B cell (primary cell): ENCODE results near the gene KCNE3. TPM values are rescaled to one million over a fixed set of nuclear protein-coding genes. Genes with fewer than 3 reads are reported as not detected.

ENCODE experiments used
- ATAC-seq: fragments of 200-7000 bp; cut with Tn5 transposase; one replicate; pipeline ENCODE4 v1.10.0; 2021; ENCODE audit warnings: low read depth, mild to moderate bottlenecking, moderate number of reproducible peaks, moderate library complexity
- CTCF ChIA-PET: fragments of 350-600 bp; sonication (Branson Sonifier 250); formaldehyde crosslinking; loops from one replicate; lab custom pipeline; 2021; ENCODE audit warnings: antibody characterized with exemption, inconsistent platforms; lab: Charles Lee
- POLR2A ChIA-PET: fragments of 350-600 bp; sonication (Branson Sonifier 250); formaldehyde crosslinking; loops from one replicate; lab custom pipeline; 2021; ENCODE audit warnings: antibody characterized with exemption; lab: Charles Lee
- DNase-seq: peaks from one replicate; pipeline ENCODE4 v3.0.0; 2013
- H2AFZ ChIP-seq: 2 replicates; pipeline ENCODE4 v1.6.1; 2012; ENCODE audit warnings: mild to moderate bottlenecking, low read depth, low read length; ENCODE audit not compliant: insufficient read depth, poor library complexity, severe bottlenecking
- H3K27ac ChIP-seq, 2 donors: 1 replicate in 1 of 2; 2 replicates in 1 of 2; pipeline ENCODE4 v1.5.1; 2012 to 2013; ENCODE audit warnings: low read length in 2 of 2, mild to moderate bottlenecking in 2 of 2, moderate library complexity in 1 of 2
- H3K27me3 ChIP-seq, 4 experiments: fragments of 200-600 bp in 1 of 4; sonication (generic) in 1 of 4; replicated peaks in 1 of 4; 1 replicate in 2 of 4; 2 replicates in 2 of 4; pipeline versions ENCODE4 v1.6.1 to v1.7.0; 2013 to 2016; ENCODE audit warnings: low read length in 3 of 4, mild to moderate bottlenecking in 2 of 4, mixed read lengths in 1 of 4, moderate library complexity in 1 of 4; ENCODE audit not compliant: insufficient read depth in 4 of 4, control insufficient read depth in 3 of 4; ENCODE audit errors: control extremely low read depth in 1 of 4
- H3K36me3 ChIP-seq, 2 experiments: replicated peaks in 1 of 2; 1 replicate in 1 of 2; 2 replicates in 1 of 2; pipeline versions ENCODE4 v1.6.1 to v1.7.1; 2013; ENCODE audit warnings: low read length in 1 of 2; ENCODE audit not compliant: insufficient read depth in 2 of 2, control insufficient read depth in 1 of 2; ENCODE audit errors: control extremely low read depth in 1 of 2, extremely low read depth in 1 of 2
- H3K4me1 ChIP-seq, 2 donors: fragments of 200-600 bp in 1 of 2; sonication (generic) in 1 of 2; 1 replicate in 1 of 2; 2 replicates in 1 of 2; pipeline versions ENCODE4 v1.5.1 to v1.6.1; 2013 to 2017; ENCODE audit warnings: low read length in 2 of 2; ENCODE audit not compliant: control insufficient read depth in 2 of 2, insufficient read depth in 2 of 2
- H3K4me2 ChIP-seq: replicated peaks from 2 replicates; pipeline ENCODE3; 2012; ENCODE audit warnings: mild to moderate bottlenecking, low read depth, low read length; ENCODE audit not compliant: poor library complexity, severe bottlenecking
- H3K4me3 ChIP-seq, 5 experiments: fragments of 200-600 bp in 1 of 5; sonication (generic) in 1 of 5; 1 replicate in 3 of 5; 2 replicates in 2 of 5; pipeline versions ENCODE4 v1.5.1 to v1.7.0; 2011 to 2016; ENCODE audit warnings: low read length in 4 of 5, mild to moderate bottlenecking in 4 of 5, low read depth in 2 of 5, control low read depth in 1 of 5, moderate library complexity in 1 of 5; ENCODE audit not compliant: insufficient read depth in 1 of 5; ENCODE audit errors: control extremely low read depth in 1 of 5, extremely low read depth in 1 of 5
- H3K79me2 ChIP-seq: fragments of 200-600 bp; sonication (generic); one replicate; pipeline ENCODE4 v1.6.0; 2016; ENCODE audit warnings: low read length; ENCODE audit not compliant: control insufficient read depth, insufficient read depth
- H3K9ac ChIP-seq: fragments of 200-600 bp; sonication (generic); 2 replicates; pipeline ENCODE4 v1.6.1; 2017; ENCODE audit warnings: mild to moderate bottlenecking, low read length, moderate library complexity
- H3K9me3 ChIP-seq, 3 donors: one replicate each; pipeline versions ENCODE4 v1.6.1 to v1.7.1; 2013; ENCODE audit warnings: low read length in 2 of 3; ENCODE audit not compliant: control insufficient read depth in 2 of 3, insufficient read depth in 1 of 3; ENCODE audit errors: control extremely low read depth in 1 of 3
- H4K20me1 ChIP-seq: 2 replicates; pipeline ENCODE4 v1.6.0; 2012; ENCODE audit warnings: mild to moderate bottlenecking, low read length; ENCODE audit not compliant: insufficient read depth, control insufficient read depth, poor library complexity, severe bottlenecking
- H3K27ac Mint-ChIP-seq: one replicate; pipeline ENCODE4 v1.8.0; 2021; ENCODE audit warnings: mixed read lengths
- H3K27me3 Mint-ChIP-seq: one replicate; pipeline ENCODE4 v1.8.0; 2021; ENCODE audit warnings: mixed read lengths
- H3K4me1 Mint-ChIP-seq: one replicate; pipeline ENCODE4 v1.8.0; 2021; ENCODE audit warnings: mixed read lengths
- H3K4me3 Mint-ChIP-seq: one replicate; pipeline ENCODE4 v1.8.0; 2021; ENCODE audit warnings: mixed read lengths
- H3K9me3 Mint-ChIP-seq: one replicate; pipeline ENCODE4 v1.8.0; 2022; ENCODE audit warnings: mixed read lengths; ENCODE audit not compliant: insufficient read depth
- CTCF ChIP-seq: fragments of 200-600 bp; IDR thresholded peaks from one replicate; pipeline ENCODE4 v1.8.0; 2022; ENCODE audit warnings: antibody characterized with exemption, mild to moderate bottlenecking
- EZH2 ChIP-seq: IDR thresholded peaks from 2 replicates; pipeline ENCODE4 v1.6.1; 2012; ENCODE audit warnings: borderline replicate concordance, low read depth, mild to moderate bottlenecking, moderate library complexity, low read length; ENCODE audit not compliant: insufficient read depth, poor library complexity, severe bottlenecking
- WGBS: methylation state at CpG from one replicate; pipeline ENCODE4 v1.1.5; 2013; ENCODE audit warnings: missing lambda C conversion rate; ENCODE audit not compliant: insufficient coverage; 5-methylcytosine and 5-hydroxymethylcytosine counted together
- intact Hi-C: fragments of 100-400 bp; cut with micrococcal nuclease; formaldehyde crosslinking; loops from one replicate; pipeline ENCODE4 v1.10.0; 2022
- polyA plus RNA-seq: library from polyadenylated mRNA; depleted of rRNA; stranded (reverse); fragments of >200 nt; gene quantifications from 2 replicates; pipeline ENCODE4 v1.2.3, GENCODE V29; 2012
- total RNA-seq, 2 donors: library from RNA; stranded (reverse); fragments of 120-200 nt in 1 of 2; gene quantifications; 1 replicate in 1 of 2; 2 replicates in 1 of 2; pipeline versions ENCODE4 v1.2.3 to v1.2.4, GENCODE V29; 2013 to 2022

Gene KCNE3
- total and polyA plus RNA-seq, 2 donors (not counting 1 experiment from before 2014, with no cell fraction given) = 0.85 TPM; not detected in 1

GRCh38 chr11:74449369-74449931 is 17.9 kb downstream of the KCNE3 start:
- CTCF ChIA-PET = interaction anchor here (0.6 to 12.1 kb wide), 37 partner anchors 9 to 398 kb away, joined by 3 to 325 read pairs (median 6); partner anchors contain the start of genes LIPT2 and PGM2L1
- Histone ChIP-seq H3K9me3 (no peaks in the 10 kb centered on the region), H3K4me2 (peak overlapping the region; percentile 75), H3K4me3 (peak overlapping the region in 2 of 5 experiments; percentile 10 to 34), H4K20me1 (no peaks in the 10 kb centered on the region), H3K27me3 (peaks cover 0 to 8% (median 2%) of the 10 kb centered on the region in 4 experiments), H3K27ac (no peak overlapping the region), H2AFZ (peak overlapping the region; percentile 71), H3K4me1 (peaks cover 5 to 8% of the 10 kb centered on the region in 2 donors), H3K9ac (peak overlapping the region; percentile 34), H3K36me3 (no peaks in the 10 kb centered on the region), H3K79me2 (no peaks in the 10 kb centered on the region)
- peak; percentile 84 for DNase-seq
- POLR2A ChIA-PET = interaction anchor here (1.0 kb wide), 1 partner anchor 60 kb away, joined by 5 read pairs; no protein-coding TSS in a partner anchor
- Mint-ChIP-seq H3K4me3 (peak overlapping the region; percentile 78), H3K27ac (peak overlapping the region; percentile 58), H3K4me1 (peaks cover 5% of the 10 kb centered on the region), H3K9me3 (no peaks in the 10 kb centered on the region), H3K27me3 (peaks cover 31% of the 10 kb centered on the region)
- 4% methylated on average over 2 of the region's 2 CpGs for WGBS
- peak; percentile 91 for ATAC-seq
- TF ChIP-seq EZH2 = no peak
- peak; percentile 82 for TF ChIP-seq CTCF
- intact Hi-C loops = loop anchor here (1.0 kb wide), 2 partner anchors 61 to 121 kb away; no protein-coding TSS in a partner anchor

- TF ChIP-seq EZH2 (no peak), CTCF (no peak)
- no peak overlapping the region for H3K4me3 Mint-ChIP-seq
- no peaks in the 10 kb centered on the region for H3K9me3 ChIP-seq
- no peak overlapping the region for H3K4me3 ChIP-seq
- no peaks in the 10 kb centered on the region for H4K20me1 ChIP-seq
- ChIA-PET POLR2A (no interaction called here), CTCF (interaction anchor here (1.4 to 12.1 kb wide), 7 partner anchors 9 to 193 kb away, joined by 4 to 325 read pairs (median 31); partner anchors contain the start of gene PGM2L1)
- intact Hi-C loops = no loop called here
- no peak for ATAC-seq
- H2AFZ ChIP-seq = no peak overlapping the region
- no peak overlapping the region for H3K27ac ChIP-seq
- no peak overlapping the region for H3K27ac Mint-ChIP-seq
- H3K79me2 ChIP-seq = no peaks in the 10 kb centered on the region
- no peak overlapping the region for H3K4me2 ChIP-seq
- H3K4me1 ChIP-seq = peaks cover 5 to 8% of the 10 kb centered on the region in 2 donors
- H3K9me3 Mint-ChIP-seq = no peaks in the 10 kb centered on the region
- H3K36me3 ChIP-seq = no peaks in the 10 kb centered on the region
- peaks cover 5% of the 10 kb centered on the region for H3K4me1 Mint-ChIP-seq
- DNase-seq = no peak
- peaks cover 0 to 6% (median 3%) of the 10 kb centered on the region in 4 experiments for H3K27me3 ChIP-seq
- peaks cover 29% of the 10 kb centered on the region for H3K27me3 Mint-ChIP-seq
- no peak overlapping the region for H3K9ac ChIP-seq
Measured at GRCh38 chr11:74447720-74448119, 19.6 kb downstream of the KCNE3 start.
